HepG2 (cell line): Measurements from ENCODE around the gene NELL1. TPM values are rescaled to one million over a fixed set of nuclear protein-coding genes. Genes with fewer than 3 reads are reported as not detected.

ENCODE experiments used
- ATAC-seq: fragments of 200-7000 bp; cut with Tn5 transposase; 3 replicates; pipeline ENCODE4 v1.9.1; 2020; ENCODE audit warnings: mild to moderate bottlenecking, moderate library complexity
- BruUV-seq: library from RNA; stranded (reverse); fragments of 400-500 nt; replicated peaks from 2 replicates; lab custom pipeline; 2021; lab: Mats Ljungman, UMichigan
- CTCF ChIA-PET: fragments of 300-600 bp; formaldehyde crosslinking; extraction: SDS; loops from one replicate; lab custom pipeline; 2021; ENCODE audit warnings: low total read pairs, inconsistent platforms, low intra/inter-chr PET ratio; lab: Yijun Ruan, JAX
- POLR2A ChIA-PET: fragments of 350-600 bp; sonication (Branson Sonifier 250); formaldehyde crosslinking; loops from one replicate; lab custom pipeline; 2020; ENCODE audit warnings: antibody characterized with exemption, inconsistent platforms; lab: Yijun Ruan, JAX
- DNase-seq: peaks from one replicate; pipeline ENCODE4 v3.0.0-alpha.2; 2015; ENCODE audit warnings: low spot score
- FAIRE-seq: peaks from 3 replicates; lab custom pipeline; 2011; peaks lifted over from hg19 to GRCh38; lab: Jason Lieb, UNC
- H2AFZ ChIP-seq: one replicate; pipeline ENCODE4 v1.6.1; 2011; ENCODE audit warnings: low read length, inconsistent platforms
- H3K27ac ChIP-seq: fragments of 300-600 bp; 3 replicates; pipeline ENCODE4 v1.8.0; 2011; ENCODE audit warnings: mixed run types, mild to moderate bottlenecking, mixed read lengths, low read length, inconsistent platforms; ENCODE audit not compliant: insufficient read depth; ENCODE audit errors: extremely low read length
- H3K27me3 ChIP-seq, 2 experiments: fragments of 200-600 bp in 1 of 2; 2 replicates in 1 of 2; 3 replicates in 1 of 2; pipeline versions ENCODE4 v1.6.0 to v1.8.0; 2011; ENCODE audit warnings: low read length in 2 of 2, mild to moderate bottlenecking in 2 of 2, moderate library complexity in 2 of 2, inconsistent platforms in 1 of 2; ENCODE audit not compliant: insufficient read depth in 2 of 2, control insufficient read depth in 1 of 2
- H3K36me3 ChIP-seq, 2 experiments: fragments of 200-600 bp in 1 of 2; replicated peaks in 1 of 2; 2 replicates in 1 of 2; 3 replicates in 1 of 2; pipeline versions ENCODE4 v1.5.1 to v1.8.0; 2011; ENCODE audit warnings: low read length in 2 of 2, inconsistent platforms in 1 of 2; ENCODE audit not compliant: insufficient read depth in 2 of 2, control insufficient read depth in 1 of 2
- H3K4me1 ChIP-seq: 2 replicates; pipeline ENCODE4 v1.5.1; 2012; ENCODE audit warnings: low read length, inconsistent platforms; ENCODE audit not compliant: insufficient read depth
- H3K4me2 ChIP-seq: 2 replicates; pipeline ENCODE4 v1.6.0; 2011; ENCODE audit warnings: low read depth, low read length, inconsistent platforms
- H3K4me3 ChIP-seq, 3 experiments: fragments of 200-600 bp in 1 of 3; sonication (generic), shearing (Covaris generic) in 1 of 3; replicated peaks in 1 of 3; 2 replicates each; pipeline ENCODE4 v1.5.1; 2011 to 2016; ENCODE audit warnings: low read length in 3 of 3, inconsistent platforms in 2 of 3, low read depth in 2 of 3, mild to moderate bottlenecking in 2 of 3, control low read depth in 1 of 3, mixed read lengths in 1 of 3; ENCODE audit not compliant: insufficient read depth in 1 of 3
- H3K79me2 ChIP-seq: one replicate; pipeline ENCODE4 v1.6.1; 2011; ENCODE audit warnings: low read length, inconsistent platforms; ENCODE audit not compliant: insufficient read depth
- H3K9ac ChIP-seq: 2 replicates; pipeline ENCODE4 v1.6.0; 2011; ENCODE audit warnings: mild to moderate bottlenecking, low read depth, low read length, inconsistent platforms; ENCODE audit not compliant: insufficient read depth
- H3K9me3 ChIP-seq: 2 replicates; pipeline ENCODE4 v1.5.1; 2012; ENCODE audit warnings: mild to moderate bottlenecking, low read length
- H4K20me1 ChIP-seq: 2 replicates; pipeline ENCODE4 v1.6.0; 2011; ENCODE audit warnings: inconsistent platforms, mild to moderate bottlenecking, low read length, moderate library complexity; ENCODE audit not compliant: insufficient read depth
- CHD2 ChIP-seq: IDR thresholded peaks from 2 replicates; pipeline ENCODE4 v1.6.1; 2011; ENCODE audit warnings: low read depth, low read length, improper control_type of control experiment
- EHMT2 ChIP-seq: fragments of 200-600 bp; sonication (generic); IDR thresholded peaks from 2 replicates; pipeline ENCODE4 v1.7.0; 2017; ENCODE audit warnings: antibody characterized with exemption, low read depth, low read length, borderline replicate concordance
- EZH2 ChIP-seq: conservative IDR thresholded peaks from 2 replicates; pipeline ENCODE4 v1.6.1; 2012; ENCODE audit warnings: mild to moderate bottlenecking, low read depth, low read length, moderate library complexity
- HNRNPH1 ChIP-seq: fragments of 200-400 bp; formaldehyde crosslinking; optimal IDR thresholded peaks from 2 replicates; pipeline ENCODE3; 2017; ENCODE audit warnings: mild to moderate bottlenecking, low read depth, low read length
- NCOA2 ChIP-seq: sonication (generic); formaldehyde crosslinking; IDR thresholded peaks from 2 replicates; pipeline ENCODE4 v1.8.0; 2022; ENCODE audit warnings: inconsistent platforms
- PLRG1 ChIP-seq: fragments of 450-650 bp; conservative IDR thresholded peaks from 2 replicates; pipeline ENCODE4 v1.6.1; 2016
- POLR2A ChIP-seq, 2 experiments: IDR thresholded peaks; 2 replicates each; pipeline ENCODE4 v1.6.1; 2011; ENCODE audit warnings: low read depth in 2 of 2, low read length in 2 of 2, mild to moderate bottlenecking in 1 of 2, moderate library complexity in 1 of 2; ENCODE audit not compliant: insufficient read depth in 1 of 2
- RARA ChIP-seq: IDR thresholded peaks from 2 replicates; pipeline ENCODE4 v1.6.1; 2016; ENCODE audit warnings: missing genetic modification reagents, missing compliant biosample characterization
- ZC3H13 ChIP-seq: sonication (generic); formaldehyde crosslinking; IDR thresholded peaks from 2 replicates; pipeline ENCODE4 v1.8.1; 2023; ENCODE audit warnings: mild to moderate bottlenecking, missing genetic modification reagents, moderate library complexity
- ZIK1 ChIP-seq: sonication (generic); formaldehyde crosslinking; IDR thresholded peaks from 2 replicates; pipeline ENCODE4 v1.5.0; 2020; ENCODE audit warnings: mild to moderate bottlenecking, low read depth, missing genetic modification reagents, borderline replicate concordance
- ZKSCAN8 ChIP-seq: IDR thresholded peaks from 2 replicates; pipeline ENCODE4 v1.6.1; 2016; ENCODE audit warnings: borderline replicate concordance, missing genetic modification reagents, missing compliant biosample characterization
- ZNF121 ChIP-seq: sonication (generic); formaldehyde crosslinking; IDR thresholded peaks from 2 replicates; pipeline ENCODE4 v1.5.0; 2020; ENCODE audit warnings: mild to moderate bottlenecking, missing genetic modification reagents
- ZNF225 ChIP-seq: sonication (generic); formaldehyde crosslinking; IDR thresholded peaks from 2 replicates; pipeline ENCODE4 v1.4.0; 2020; ENCODE audit warnings: mild to moderate bottlenecking, missing genetic modification reagents
- ZNF230 ChIP-seq: sonication (generic); formaldehyde crosslinking; IDR thresholded peaks from 2 replicates; pipeline ENCODE4 v1.4.0; 2020; ENCODE audit warnings: mild to moderate bottlenecking, missing genetic modification reagents
- ZNF550 ChIP-seq: sonication (generic); formaldehyde crosslinking; IDR thresholded peaks from 2 replicates; pipeline ENCODE4 v1.4.0; 2020; ENCODE audit warnings: mild to moderate bottlenecking, missing genetic modification reagents, borderline replicate concordance
- ZNF569 ChIP-seq: sonication (generic); formaldehyde crosslinking; IDR thresholded peaks from 2 replicates; pipeline ENCODE4 v1.5.0; 2020; ENCODE audit warnings: mild to moderate bottlenecking, missing genetic modification reagents, moderate library complexity, borderline replicate concordance
- ZNF598 ChIP-seq: sonication (generic); formaldehyde crosslinking; IDR thresholded peaks from 2 replicates; pipeline ENCODE4 v1.5.1; 2020; ENCODE audit warnings: mild to moderate bottlenecking, missing genetic modification reagents, borderline replicate concordance
- ZNF724P ChIP-seq: sonication (generic); formaldehyde crosslinking; IDR thresholded peaks from 2 replicates; pipeline ENCODE4 v1.8.0; 2022; ENCODE audit warnings: missing genetic modification reagents, borderline replicate concordance
- WGBS: methylation state at CpG from one replicate; pipeline ENCODE4 v1.1.6; 2017; ENCODE audit warnings: low lambda C conversion rate; 5-methylcytosine and 5-hydroxymethylcytosine counted together
- in situ Hi-C: cut with HindIII; loops from 2 replicates; pipeline ENCODE4 v1.10.0; 2017; ENCODE audit warnings: low pct_unique_long_range_greater_than_20kb; ENCODE audit not compliant: extremely low pct_ligation_motif_present
- intact Hi-C: fragments of 100-400 bp; cut with micrococcal nuclease; formaldehyde crosslinking; loops from one replicate; pipeline ENCODE4 v1.10.0; 2022; ENCODE audit not compliant: unreplicated experiment
- polyA plus RNA-seq, 8 experiments: library from polyadenylated mRNA; depleted of rRNA in 3 of 8; stranded (reverse) in 7 of 8; unstranded in 1 of 8; fragments of >200 nt; fragmentation: Illumina TruSeq in 4 of 8; extraction: Trizol in 4 of 8; gene quantifications; 2 replicates each; pipeline versions ENCODE4 v1.2.1 to v1.2.3, GENCODE V29; 2011 to 2016; ENCODE audit warnings: low read depth in 4 of 8, missing spikeins in 1 of 8, mixed read lengths in 1 of 8; ENCODE audit not compliant: insufficient read depth in 1 of 8
- total RNA-seq, 5 experiments: library from RNA; depleted of rRNA; stranded (reverse); fragments of >200 nt; fragmentation: Illumina TruSeq; extraction: Trizol; gene quantifications; 2 replicates each; pipeline ENCODE4 v1.2.3, GENCODE V29; 2016; ENCODE audit warnings: low read depth in 1 of 5
- TF ChIP-seq, protein P1 (sequence below): sonication (generic); formaldehyde crosslinking; IDR thresholded peaks from 2 replicates; pipeline ENCODE4 v1.4.0; 2020; ENCODE audit warnings: missing genetic modification reagents
- TF ChIP-seq, protein P2 (sequence below): sonication (generic); formaldehyde crosslinking; IDR thresholded peaks from 2 replicates; pipeline ENCODE4 v1.5.1; 2020; ENCODE audit warnings: missing genetic modification reagents, mild to moderate bottlenecking, borderline replicate concordance

The NELL1 gene
- total and polyA plus RNA-seq, 2 of the 13 experiments (the other 11 are each of a cell fraction or from before 2014, with no cell fraction given) = not detected

- TF ChIP-seq HNRNPH1 = no peak
- TF ChIP-seq ZNF569 = no peak
- no peak for TF ChIP-seq ZNF550
- no peak for TF ChIP-seq ZNF598 (CRISPR knock-in tag)
- no peak for TF ChIP-seq ZKSCAN8
- TF ChIP-seq EZH2 = no peak
- no peak for TF ChIP-seq CHD2
- TF ChIP-seq NCOA2 = no peak
- TF ChIP-seq, protein P1, sequence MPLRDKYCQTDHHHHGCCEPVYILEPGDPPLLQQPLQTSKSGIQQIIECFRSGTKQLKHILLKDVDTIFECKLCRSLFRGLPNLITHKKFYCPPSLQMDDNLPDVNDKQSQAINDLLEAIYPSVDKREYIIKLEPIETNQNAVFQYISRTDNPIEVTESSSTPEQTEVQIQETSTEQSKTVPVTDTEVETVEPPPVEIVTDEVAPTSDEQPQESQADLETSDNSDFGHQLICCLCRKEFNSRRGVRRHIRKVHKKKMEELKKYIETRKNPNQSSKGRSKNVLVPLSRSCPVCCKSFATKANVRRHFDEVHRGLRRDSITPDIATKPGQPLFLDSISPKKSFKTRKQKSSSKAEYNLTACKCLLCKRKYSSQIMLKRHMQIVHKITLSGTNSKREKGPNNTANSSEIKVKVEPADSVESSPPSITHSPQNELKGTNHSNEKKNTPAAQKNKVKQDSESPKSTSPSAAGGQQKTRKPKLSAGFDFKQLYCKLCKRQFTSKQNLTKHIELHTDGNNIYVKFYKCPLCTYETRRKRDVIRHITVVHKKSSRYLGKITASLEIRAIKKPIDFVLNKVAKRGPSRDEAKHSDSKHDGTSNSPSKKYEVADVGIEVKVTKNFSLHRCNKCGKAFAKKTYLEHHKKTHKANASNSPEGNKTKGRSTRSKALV (CRISPR knock-in tag) = no peak
- TF ChIP-seq ZNF724P = no peak
- TF ChIP-seq ZNF230 (CRISPR knock-in tag) = no peak
- no peak for TF ChIP-seq RARA (CRISPR knock-in tag)
- TF ChIP-seq ZC3H13 (CRISPR knock-in tag) = no peak
- no peak for TF ChIP-seq EHMT2
- TF ChIP-seq ZIK1 (CRISPR knock-in tag) = no peak
- no peak for TF ChIP-seq PLRG1
- TF ChIP-seq ZNF121 (CRISPR knock-in tag) = no peak
- TF ChIP-seq, protein P2, sequence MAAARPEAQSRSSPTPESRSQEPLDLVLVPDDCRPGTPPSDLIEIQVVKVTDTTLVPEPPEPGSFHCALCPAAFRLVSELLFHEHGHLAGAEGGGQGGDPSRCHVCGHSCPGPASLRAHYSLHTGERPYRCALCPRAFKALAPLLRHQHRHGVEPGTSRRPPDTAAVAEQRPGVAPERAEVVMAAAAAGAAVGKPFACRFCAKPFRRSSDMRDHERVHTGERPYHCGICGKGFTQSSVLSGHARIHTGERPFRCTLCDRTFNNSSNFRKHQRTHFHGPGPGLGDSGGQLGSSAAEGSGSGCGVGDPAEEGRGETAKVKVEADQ (CRISPR knock-in tag) = no peak
- TF ChIP-seq POLR2A (IDR thresholded peaks at IDR 0.05; ENCODE audit: insufficient read depth in 1 of 2, low read depth in 2 of 2, low read length in 2 of 2) = no peak
- TF ChIP-seq ZNF225 (CRISPR knock-in tag) = no peak
- ChIA-PET POLR2A (no interaction called here), CTCF (no interaction called here)
- no peaks in the 10 kb centered on the region for H3K4me1 ChIP-seq
- H3K79me2 ChIP-seq = no peaks in the 10 kb centered on the region
- no peak overlapping the region for H3K9ac ChIP-seq
- DNase-seq = no peak
- H4K20me1 ChIP-seq = no peaks in the 10 kb centered on the region
- no peak overlapping the region for H2AFZ ChIP-seq
- H3K27ac ChIP-seq = no peak overlapping the region
- ATAC-seq = no peak
- no TSS peak for BruUV-seq
- in situ Hi-C loops = no loop called here
- H3K27me3 ChIP-seq = no peaks in the 10 kb centered on the region
- H3K9me3 ChIP-seq = no peaks in the 10 kb centered on the region
- intact Hi-C loops = no loop called here
- no peak overlapping the region for H3K4me3 ChIP-seq
- FAIRE-seq = no peak
- no peaks in the 10 kb centered on the region for H3K36me3 ChIP-seq
- H3K4me2 ChIP-seq = no peak overlapping the region
- no CpG with 5 or more reads among the region's 8 CpGs for WGBS
Observed at GRCh38 chr11:21205205-21205604, 535.8 kb downstream of the NELL1 start.
